Lower leg skin (tissue), 3 donors: ENCODE results near the gene MORC3.

Experiments used
- CTCF ChIP-seq, 3 donors: fragments of 450-650 bp; IDR thresholded peaks; one replicate each; pipeline ENCODE4 v1.5.1; 2016; ENCODE audit warnings: antibody characterized with exemption in 3 of 3, mild to moderate bottlenecking in 3 of 3, moderate library complexity in 2 of 3
- POLR2A ChIP-seq, 2 donors: fragments of 450-650 bp; IDR thresholded peaks; one replicate each; pipeline ENCODE4 v1.6.1; 2016 to 2017; ENCODE audit warnings: antibody characterized with exemption in 2 of 2, mild to moderate bottlenecking in 1 of 2, moderate library complexity in 1 of 2

DNA sequence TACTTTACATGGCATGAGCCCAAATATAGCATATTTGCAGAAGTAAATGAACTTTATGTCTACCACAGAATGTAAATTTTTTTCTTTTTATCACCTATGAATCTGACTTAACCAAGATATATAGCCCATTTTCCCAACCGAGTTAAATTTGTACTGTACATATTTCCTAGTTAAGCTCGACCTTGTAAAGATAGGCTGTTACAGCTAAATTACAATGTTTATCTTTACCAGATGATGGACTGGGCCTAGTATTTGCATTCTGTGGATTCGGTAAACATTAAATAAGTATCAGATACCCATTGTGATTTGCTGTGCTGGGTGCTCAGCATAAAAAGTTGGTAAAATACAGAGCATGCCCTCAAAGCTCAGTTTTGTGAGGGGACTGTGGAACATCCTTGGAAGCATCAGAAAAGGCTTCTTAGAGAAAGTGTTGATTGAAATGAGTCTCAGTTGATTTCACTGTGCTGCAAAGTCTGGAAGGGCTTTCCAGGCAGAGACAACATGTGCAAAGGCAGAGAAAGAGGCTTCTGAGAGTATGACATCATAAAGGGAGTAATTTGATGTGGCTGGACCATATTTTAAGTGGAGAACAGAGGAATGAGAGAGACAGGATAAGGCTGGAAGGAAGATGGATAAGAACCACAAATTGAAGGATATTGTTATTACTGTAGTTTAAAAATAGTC is 27.4 kb downstream of the MORC3 start:
- TF ChIP-seq CTCF (IDR thresholded peaks at IDR 0.05) (no peak), POLR2A (IDR thresholded peaks at IDR 0.05) (no peak)
